Upper lobe of right lung (tissue), 1 donor: ENCODE results near the gene DPYSL3. TPM values are rescaled to one million over a fixed set of nuclear protein-coding genes. Genes with fewer than 3 reads are reported as not detected.

Experiments
- ATAC-seq: fragments of 200-7000 bp; cut with Tn5 transposase; one replicate; pipeline ENCODE4 v1.9.1; 2020; ENCODE audit warnings: mild to moderate bottlenecking, moderate library complexity
- DNase-seq: peaks from one replicate; pipeline ENCODE4 v3.0.0-alpha.2; 2020
- H3K27ac ChIP-seq: fragments of 200-600 bp; one replicate; pipeline ENCODE4 v1.8.0; 2022
- H3K27me3 ChIP-seq: fragments of 200-600 bp; one replicate; pipeline ENCODE4 v1.8.0; 2022; ENCODE audit warnings: mild to moderate bottlenecking
- H3K36me3 ChIP-seq: fragments of 200-600 bp; one replicate; pipeline ENCODE4 v1.8.0; 2022
- H3K4me1 ChIP-seq: fragments of 200-600 bp; one replicate; pipeline ENCODE4 v1.8.0; 2022
- H3K4me3 ChIP-seq: fragments of 200-600 bp; one replicate; pipeline ENCODE4 v1.8.0; 2022; ENCODE audit warnings: mild to moderate bottlenecking
- H3K9me3 ChIP-seq: fragments of 200-600 bp; one replicate; pipeline ENCODE4 v1.8.0; 2022
- intact Hi-C: fragments of 100-400 bp; cut with DNase I; formaldehyde crosslinking; loops from one replicate; pipeline ENCODE4 v1.11.0; 2022
- total RNA-seq: library from RNA; stranded (reverse); fragmentation: NEBNext Ultra II Directional; extraction: Animal tissue kit (Norgen Biotek cat#: 25700); gene quantifications from one replicate; pipeline ENCODE4 v1.2.1, GENCODE V29; 2021
- TF ChIP-seq, protein P1 (sequence below): fragments of 200-600 bp; IDR thresholded peaks from one replicate; pipeline ENCODE4 v1.8.0; 2022; ENCODE audit warnings: antibody characterized with exemption
- donor health status: DM: no; HTN: yes; CAD: no; lungs with severe emphysema.

Gene DPYSL3
- total RNA-seq, 1 donor from 2014 or later: 52.8 TPM

DNA sequence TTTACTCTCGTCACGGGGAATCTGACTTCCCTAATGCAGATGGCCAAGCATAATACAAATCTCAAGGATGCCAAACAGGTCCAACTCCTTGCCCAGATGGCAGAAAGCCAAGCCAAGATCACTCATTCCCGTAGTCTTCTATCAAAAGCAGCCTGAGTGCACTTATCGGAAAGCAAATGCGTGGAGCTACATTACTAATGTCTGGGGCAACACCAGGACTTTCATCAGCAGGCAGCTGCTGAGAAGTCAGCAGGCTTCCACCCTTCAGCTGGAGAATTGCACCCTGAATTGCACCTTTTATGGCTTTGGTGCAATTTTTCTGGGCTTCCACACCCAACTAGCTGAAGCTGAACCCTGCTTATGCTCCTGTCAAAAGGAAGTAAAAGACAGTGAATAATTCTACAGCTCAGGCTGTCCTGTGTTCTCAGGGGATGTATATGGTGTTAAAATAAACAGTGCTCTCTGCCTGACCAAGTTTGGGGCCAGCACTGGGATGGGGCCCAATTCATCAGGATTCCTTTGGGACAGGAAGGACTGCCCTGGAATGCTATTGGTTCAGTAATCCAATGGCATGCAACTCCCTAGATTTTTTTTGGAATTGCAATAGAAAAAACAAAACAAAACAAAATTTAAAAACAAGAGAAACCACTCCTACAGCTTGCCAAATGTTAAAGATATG is 92.6 kb downstream of the DPYSL3 start:
- Histone ChIP-seq H3K4me1 (peaks cover 19% of the 10 kb centered on the region), H3K4me3 (no peak overlapping the region), H3K9me3 (no peaks in the 10 kb centered on the region), H3K27ac (peak overlapping the region; percentile 4), H3K27me3 (no peaks in the 10 kb centered on the region), H3K36me3 (no peaks in the 10 kb centered on the region)
- intact Hi-C loops: no loop called here
- DNase-seq (no peak), ATAC-seq (peak; percentile 86)
- TF ChIP-seq, protein P1, sequence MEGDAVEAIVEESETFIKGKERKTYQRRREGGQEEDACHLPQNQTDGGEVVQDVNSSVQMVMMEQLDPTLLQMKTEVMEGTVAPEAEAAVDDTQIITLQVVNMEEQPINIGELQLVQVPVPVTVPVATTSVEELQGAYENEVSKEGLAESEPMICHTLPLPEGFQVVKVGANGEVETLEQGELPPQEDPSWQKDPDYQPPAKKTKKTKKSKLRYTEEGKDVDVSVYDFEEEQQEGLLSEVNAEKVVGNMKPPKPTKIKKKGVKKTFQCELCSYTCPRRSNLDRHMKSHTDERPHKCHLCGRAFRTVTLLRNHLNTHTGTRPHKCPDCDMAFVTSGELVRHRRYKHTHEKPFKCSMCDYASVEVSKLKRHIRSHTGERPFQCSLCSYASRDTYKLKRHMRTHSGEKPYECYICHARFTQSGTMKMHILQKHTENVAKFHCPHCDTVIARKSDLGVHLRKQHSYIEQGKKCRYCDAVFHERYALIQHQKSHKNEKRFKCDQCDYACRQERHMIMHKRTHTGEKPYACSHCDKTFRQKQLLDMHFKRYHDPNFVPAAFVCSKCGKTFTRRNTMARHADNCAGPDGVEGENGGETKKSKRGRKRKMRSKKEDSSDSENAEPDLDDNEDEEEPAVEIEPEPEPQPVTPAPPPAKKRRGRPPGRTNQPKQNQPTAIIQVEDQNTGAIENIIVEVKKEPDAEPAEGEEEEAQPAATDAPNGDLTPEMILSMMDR: no peak

DNA sequence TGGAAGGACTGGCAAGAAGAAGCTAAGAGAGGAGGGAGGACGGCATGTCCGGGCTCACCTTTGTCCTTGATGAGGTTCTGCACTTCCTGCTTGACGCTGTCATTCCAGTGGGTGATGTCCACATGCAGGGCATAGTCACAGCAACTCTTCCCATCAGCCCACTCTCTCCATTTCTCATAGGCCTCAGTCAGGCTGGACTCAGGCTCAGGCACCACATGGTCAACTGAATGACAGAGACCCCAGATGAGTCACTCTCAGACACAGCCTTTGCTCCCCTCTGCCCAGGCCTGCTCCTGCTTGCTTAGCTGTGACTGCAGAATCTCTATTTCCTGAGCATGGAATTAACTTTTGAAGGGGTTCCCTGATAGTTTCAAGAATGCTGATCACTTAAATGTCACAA is 94.2 kb downstream of the DPYSL3 start:
- Histone ChIP-seq H3K36me3 (no peaks in the 10 kb centered on the region), H3K4me3 (no peak overlapping the region), H3K9me3 (no peaks in the 10 kb centered on the region), H3K4me1 (peaks cover 25% of the 10 kb centered on the region), H3K27me3 (no peaks in the 10 kb centered on the region), H3K27ac (no peak overlapping the region)
- DNase-seq (no peak), ATAC-seq (peak; percentile 14)
- TF ChIP-seq, protein P1: no peak
- intact Hi-C loops: no loop called here

DNA sequence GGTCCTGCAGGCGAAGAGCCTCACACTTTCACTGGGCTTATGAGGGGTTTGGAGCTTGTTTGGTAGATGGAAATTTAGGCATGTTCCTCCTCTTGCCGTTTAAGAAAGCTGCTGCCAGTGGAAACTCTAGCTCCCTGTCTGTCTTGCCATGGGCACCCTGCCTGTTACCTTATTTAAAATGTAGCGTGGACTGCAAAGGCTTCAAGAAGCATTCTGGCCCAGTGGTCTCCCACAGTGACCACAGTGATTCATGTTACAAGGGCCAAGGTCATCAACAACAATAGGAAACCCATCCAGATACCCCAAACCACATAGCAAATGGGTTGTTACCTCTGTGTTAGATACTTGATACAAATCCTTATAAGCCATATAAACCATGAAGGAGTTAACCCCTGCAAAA is 96.6 kb downstream of the DPYSL3 start:
- Histone ChIP-seq H3K4me1 (peaks cover 23% of the 10 kb centered on the region), H3K27ac (no peak overlapping the region), H3K36me3 (no peaks in the 10 kb centered on the region), H3K27me3 (no peaks in the 10 kb centered on the region), H3K9me3 (no peaks in the 10 kb centered on the region), H3K4me3 (no peak overlapping the region)
- intact Hi-C loops: no loop called here
- DNase-seq: no peak
- ATAC-seq: no peak
- TF ChIP-seq, protein P1: no peak

DNA sequence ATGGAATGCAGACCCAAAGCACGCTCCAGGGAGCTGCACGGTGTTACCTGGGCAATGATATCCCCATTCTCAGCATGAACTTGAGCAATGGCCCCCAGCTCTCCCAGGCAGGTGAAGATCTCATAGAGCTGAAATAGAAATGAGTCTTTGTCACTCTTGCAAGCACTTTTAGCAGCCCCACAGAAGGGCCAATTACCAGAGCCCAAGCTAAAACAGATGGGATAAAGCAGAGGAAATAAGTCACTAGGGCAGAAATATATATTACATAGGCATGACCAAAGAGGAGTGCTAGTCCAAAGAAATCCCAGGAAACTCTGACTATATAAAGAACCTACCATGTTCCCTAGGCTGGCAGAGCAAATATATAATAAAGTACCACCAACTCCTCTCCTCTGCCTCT is 97.3 kb downstream of the DPYSL3 start:
- Histone ChIP-seq H3K4me3 (no peak overlapping the region), H3K27me3 (no peaks in the 10 kb centered on the region), H3K27ac (no peak overlapping the region), H3K9me3 (no peaks in the 10 kb centered on the region), H3K36me3 (no peaks in the 10 kb centered on the region), H3K4me1 (peaks cover 16% of the 10 kb centered on the region)
- intact Hi-C loops: no loop called here
- ATAC-seq (no peak), DNase-seq (no peak)
- TF ChIP-seq, protein P1: no peak

DNA sequence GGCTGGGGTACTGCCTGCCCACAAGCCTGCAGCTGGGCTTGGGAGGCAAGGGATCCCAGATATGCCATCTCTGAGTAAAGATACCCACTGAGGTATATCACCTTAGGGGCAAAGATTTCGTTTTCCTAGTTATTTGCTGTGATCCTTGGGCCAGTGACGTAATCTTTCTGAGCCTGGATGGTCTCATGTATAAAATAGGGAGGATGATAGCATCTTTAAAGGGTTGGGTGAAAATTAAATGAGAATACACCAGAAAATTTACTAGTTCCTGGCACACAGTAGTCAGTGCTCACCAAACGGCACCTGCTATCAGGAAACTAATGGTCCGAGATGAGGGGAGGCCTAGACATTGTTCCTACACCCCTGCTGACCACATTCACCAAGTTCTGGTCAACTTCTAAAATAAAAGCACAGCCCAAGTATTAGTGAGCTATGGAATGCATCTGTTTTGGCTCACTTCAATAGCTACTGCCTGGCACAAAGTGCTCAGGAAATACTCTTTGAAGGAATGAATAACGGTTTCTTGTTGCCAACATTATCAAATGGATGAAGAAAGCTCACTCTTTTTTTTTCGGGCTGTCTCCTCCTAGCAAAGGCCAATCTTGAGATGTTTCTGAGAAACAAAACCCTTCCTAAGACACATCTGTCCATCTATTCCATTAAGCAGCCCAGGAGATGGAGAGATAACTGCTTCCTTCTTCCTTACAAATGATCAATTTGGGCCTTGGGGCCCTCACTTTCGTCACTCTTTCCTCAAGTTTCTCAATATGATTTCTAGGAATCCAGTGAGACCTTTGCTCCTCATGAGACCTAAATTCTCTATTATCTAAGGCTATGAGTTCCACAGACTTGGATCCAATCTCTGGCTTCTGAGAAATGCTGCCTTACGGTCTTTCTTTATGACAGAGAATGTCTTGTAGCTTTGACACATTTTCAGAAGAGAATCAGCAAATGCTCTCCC is 98.2 kb downstream of the DPYSL3 start:
- no peak overlapping the region for H3K27ac ChIP-seq
- H3K27me3 ChIP-seq: no peaks in the 10 kb centered on the region
- TF ChIP-seq, protein P1: no peak
- no peak overlapping the region for H3K4me3 ChIP-seq
- ATAC-seq: no peak
- no peaks in the 10 kb centered on the region for H3K9me3 ChIP-seq
- intact Hi-C loops: no loop called here
- H3K4me1 ChIP-seq: peaks cover 7% of the 10 kb centered on the region
- no peaks in the 10 kb centered on the region for H3K36me3 ChIP-seq
- DNase-seq: no peak
